WI38 (cell line): ENCODE results near the gene CAMK1D.

Source experiments
- H3K4me3 ChIP-seq: 2 replicates; pipeline ENCODE4 v1.5.1; 2011; ENCODE audit warnings: low read depth, mild to moderate bottlenecking, control low read depth, low read length
- CTCF ChIP-seq: IDR thresholded peaks from 2 replicates; pipeline ENCODE4 v1.5.1; 2012; ENCODE audit warnings: low read depth, mild to moderate bottlenecking, control low read depth, low read length

CAMK1D gene

GRCh38 chr10:12787297-12787696, 437.9 kb downstream of the CAMK1D start:
- H3K4me3 ChIP-seq = no peak overlapping the region
- TF ChIP-seq CTCF = no peak

DNA sequence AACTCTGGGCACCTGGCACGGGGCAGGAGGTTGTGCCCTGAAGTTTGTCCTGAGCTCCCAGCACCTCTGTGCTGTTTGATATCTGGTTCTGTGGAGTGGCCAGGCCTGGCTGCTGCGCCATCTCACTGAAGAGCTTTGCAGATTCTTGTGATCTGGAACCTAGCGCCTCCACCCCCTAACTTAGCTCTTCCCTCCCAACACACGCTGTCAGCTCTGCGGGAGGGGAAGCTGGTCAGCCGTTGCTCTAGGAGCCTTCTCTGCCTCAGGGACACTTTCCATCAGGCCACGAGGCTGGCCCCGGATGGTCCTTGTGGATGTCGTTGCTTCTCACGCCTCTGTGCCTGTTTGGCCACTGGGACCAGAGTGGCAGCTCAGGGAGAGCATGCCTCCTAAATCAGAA, 438.9 kb downstream of the CAMK1D start:
- TF ChIP-seq CTCF = no peak
- no peak overlapping the region for H3K4me3 ChIP-seq

DNA sequence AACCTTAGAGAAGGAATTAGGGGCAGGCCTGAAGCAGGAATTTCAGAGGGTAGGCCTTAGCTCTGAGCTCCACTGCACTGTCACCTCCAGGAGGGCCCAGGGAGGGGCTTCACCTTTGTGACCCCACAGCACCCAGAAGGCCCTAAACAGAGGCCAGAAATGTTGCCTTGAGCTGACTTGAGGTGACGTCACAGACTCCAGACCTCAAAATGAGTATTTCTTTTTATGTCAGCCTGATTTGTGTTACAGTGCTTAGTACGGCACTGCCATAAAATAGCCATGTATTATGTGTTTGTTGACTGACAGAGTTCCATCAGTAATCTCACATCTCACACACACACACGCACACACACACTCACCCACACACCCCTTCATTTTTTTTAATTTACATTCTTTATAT, 440.9 kb downstream of the CAMK1D start:
- no peak overlapping the region for H3K4me3 ChIP-seq
- TF ChIP-seq CTCF = no peak

- no peak for TF ChIP-seq CTCF
- H3K4me3 ChIP-seq = no peak overlapping the region
Observed at GRCh38 chr10:12791728-12792127, 442.4 kb downstream of the CAMK1D start.

DNA sequence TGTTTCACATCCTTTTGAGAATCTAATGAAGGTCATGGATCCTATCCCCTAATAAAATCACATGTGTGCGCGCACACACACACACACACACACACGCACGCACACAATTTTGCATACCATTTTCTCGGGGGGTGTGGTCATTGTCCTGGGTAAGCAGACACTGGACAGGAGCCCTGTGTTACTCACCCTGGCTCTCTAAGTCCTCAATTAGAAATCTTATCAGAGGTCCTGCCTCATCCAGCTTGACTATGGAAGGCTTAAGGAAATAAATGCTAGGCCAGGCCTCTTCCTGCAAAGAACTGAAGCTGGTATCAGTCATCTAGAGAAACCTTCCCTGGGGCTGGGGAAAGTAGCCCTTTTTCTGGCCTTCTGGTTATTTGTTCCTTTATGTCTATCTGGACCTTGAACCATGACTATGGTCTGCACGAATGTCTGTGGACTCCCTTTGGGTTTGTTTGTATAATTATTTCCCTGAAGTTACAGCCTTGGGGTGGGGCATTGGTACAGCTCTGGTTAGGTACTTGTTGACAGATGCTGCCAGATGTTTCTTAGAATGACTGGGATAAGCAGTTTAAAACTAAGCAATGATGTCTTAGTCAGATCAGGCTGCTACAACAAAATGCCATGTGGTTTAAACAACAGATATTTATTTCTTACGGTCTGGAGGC, 443.7 kb downstream of the CAMK1D start:
- no peak for TF ChIP-seq CTCF
- no peak overlapping the region for H3K4me3 ChIP-seq

DNA sequence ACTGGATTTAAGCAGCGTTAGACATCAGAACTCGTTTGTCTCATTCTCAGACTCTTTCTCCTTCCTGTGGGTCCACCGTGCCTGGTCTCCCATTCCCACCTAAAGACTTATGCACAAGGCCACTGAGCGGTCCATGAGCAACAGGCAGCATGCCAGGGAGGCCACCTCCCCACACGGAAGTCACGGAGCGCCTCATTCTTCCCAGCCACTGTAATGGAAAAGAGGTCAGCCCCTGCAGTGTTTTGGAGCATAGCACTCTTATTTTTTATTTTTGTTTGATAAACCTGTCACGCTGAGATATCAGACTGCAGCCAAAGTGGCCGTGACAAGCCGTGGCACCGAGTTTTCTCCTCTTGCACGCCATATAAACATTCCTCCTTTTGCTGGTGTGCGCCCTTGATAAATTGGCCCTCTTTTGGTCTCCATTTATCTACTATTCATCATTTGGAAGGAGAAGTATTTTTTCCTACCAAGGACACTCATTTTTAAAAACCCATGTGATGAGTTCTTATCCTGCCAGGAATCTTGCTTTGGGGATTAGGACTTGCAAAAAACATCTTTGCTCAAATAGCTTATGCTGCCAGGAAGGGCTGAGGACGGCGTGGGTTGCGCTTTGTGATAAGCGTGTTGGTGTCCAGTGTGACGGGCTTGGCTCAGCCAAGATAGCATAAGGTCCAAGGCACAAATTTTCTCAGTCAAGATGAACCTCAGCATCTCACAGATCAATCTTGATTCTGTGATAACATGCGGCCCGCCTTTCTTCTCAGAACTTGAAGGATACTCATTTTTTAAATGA, 446.2 kb downstream of the CAMK1D start:
- TF ChIP-seq CTCF = no peak
- H3K4me3 ChIP-seq = no peak overlapping the region
